K562 (cell line): Measurements from ENCODE around the gene RIMKLA. TPM values are rescaled to one million over a fixed set of nuclear protein-coding genes. Genes with fewer than 3 reads are reported as not detected.

ENCODE experiments used
- ATAC-seq: fragments of 200-7000 bp; cut with Tn5 transposase; 3 replicates; pipeline ENCODE4 v1.9.1; 2020; ENCODE audit warnings: moderate library complexity
- BruUV-seq: library from RNA; stranded (reverse); fragments of 400-500 nt; replicated peaks from 2 replicates; lab custom pipeline; 2021; lab: Mats Ljungman, UMichigan
- CTCF ChIA-PET: fragments of 300-600 bp; formaldehyde crosslinking; extraction: SDS; loops from one replicate; lab custom pipeline; 2021; ENCODE audit warnings: low intra/inter-chr PET ratio; lab: Yijun Ruan, JAX
- POLR2A ChIA-PET: fragments of 300-600, 350-650 bp; sonication (Branson Sonifier 250); formaldehyde crosslinking; extraction: SDS; loops from one replicate; lab custom pipeline; 2021; ENCODE audit warnings: antibody characterized with exemption, inconsistent platforms; lab: Yijun Ruan, JAX
- DNase-seq, 4 experiments: peaks; one replicate each; pipeline versions ENCODE4 v3.0.0 to v3.0.0-alpha.2; 2011 to 2018; ENCODE audit warnings: low spot score in 3 of 4, mixed read lengths in 3 of 4; ENCODE audit errors: extremely low read depth in 1 of 4
- FAIRE-seq: peaks from 2 replicates; lab custom pipeline; 2011; peaks lifted over from hg19 to GRCh38; lab: Jason Lieb, UNC
- H2AFZ ChIP-seq: 2 replicates; pipeline ENCODE4 v1.6.0; 2011; ENCODE audit warnings: low read depth, low read length, control low read depth, inconsistent platforms
- H3K27ac ChIP-seq: fragments of 200-600 bp; 3 replicates; pipeline ENCODE4 v1.8.0; 2011; ENCODE audit warnings: low read depth, mild to moderate bottlenecking, control low read depth, inconsistent platforms, low read length, moderate library complexity, mixed read lengths; ENCODE audit errors: extremely low read depth
- H3K27me3 ChIP-seq, 2 experiments: fragments of 300-600 bp in 1 of 2; 2 replicates in 1 of 2; 3 replicates in 1 of 2; pipeline versions ENCODE4 v1.6.0 to v1.8.0; 2011; ENCODE audit warnings: inconsistent platforms in 2 of 2, low read length in 2 of 2, mild to moderate bottlenecking in 1 of 2, mixed read lengths in 1 of 2, moderate library complexity in 1 of 2; ENCODE audit not compliant: control insufficient read depth in 2 of 2, insufficient read depth in 2 of 2
- H3K36me3 ChIP-seq: fragments of 300-600 bp; 3 replicates; pipeline ENCODE4 v1.8.0; 2011; ENCODE audit warnings: mild to moderate bottlenecking, low read length, inconsistent platforms; ENCODE audit not compliant: control insufficient read depth, insufficient read depth
- H3K4me1 ChIP-seq, 2 experiments: fragments of 200-600 bp in 1 of 2; replicated peaks in 1 of 2; 2 replicates in 1 of 2; 3 replicates in 1 of 2; pipeline versions ENCODE4 v1.5.1 to v1.8.0; 2011; ENCODE audit warnings: inconsistent platforms in 2 of 2, low read length in 2 of 2, mild to moderate bottlenecking in 1 of 2, mixed read lengths in 1 of 2, moderate library complexity in 1 of 2; ENCODE audit not compliant: control insufficient read depth in 2 of 2, insufficient read depth in 2 of 2
- H3K4me2 ChIP-seq: 2 replicates; pipeline ENCODE4 v1.6.1; 2011; ENCODE audit warnings: low read length, control low read depth, inconsistent platforms, mixed read lengths; ENCODE audit not compliant: insufficient read depth
- H3K4me3 ChIP-seq: fragments of 200-600 bp; sonication (generic), shearing (Covaris generic); 2 replicates; pipeline ENCODE4 v1.5.1; 2016; ENCODE audit warnings: control low read depth, inconsistent platforms
- H3K79me2 ChIP-seq: fragments of 200-600 bp; 3 replicates; pipeline ENCODE4 v1.8.0; 2011; ENCODE audit warnings: low read length, inconsistent platforms; ENCODE audit not compliant: control insufficient read depth, insufficient read depth
- H3K9ac ChIP-seq, 2 experiments: 2 replicates each; pipeline versions ENCODE4 v1.6.0 to v1.6.1; 2011; ENCODE audit warnings: low read depth in 2 of 2, low read length in 2 of 2, control low read depth in 1 of 2, inconsistent platforms in 1 of 2, mild to moderate bottlenecking in 1 of 2, mixed read lengths in 1 of 2; ENCODE audit not compliant: insufficient read depth in 1 of 2
- H3K9me1 ChIP-seq: one replicate; pipeline ENCODE4 v1.6.0; 2011; ENCODE audit warnings: inconsistent platforms, mild to moderate bottlenecking, low read length, moderate library complexity; ENCODE audit not compliant: control insufficient read depth, insufficient read depth
- H3K9me3 ChIP-seq: replicated peaks from 2 replicates; pipeline ENCODE4 v1.5.1; 2011; ENCODE audit warnings: low read depth, low read length, inconsistent platforms; ENCODE audit not compliant: control insufficient read depth, insufficient read depth
- H4K20me1 ChIP-seq: replicated peaks from 2 replicates; pipeline ENCODE4 v1.6.1; 2011; ENCODE audit warnings: low read length, inconsistent platforms, mixed read lengths; ENCODE audit not compliant: control insufficient read depth, insufficient read depth
- FOXJ3 ChIP-seq: sonication (generic); formaldehyde crosslinking; IDR thresholded peaks from 2 replicates; pipeline ENCODE4 v1.4.0; 2020; ENCODE audit warnings: mild to moderate bottlenecking, missing genetic modification reagents
- FUS ChIP-seq: fragments of 200-400 bp; formaldehyde crosslinking; optimal IDR thresholded peaks from 2 replicates; pipeline ENCODE3; 2017; ENCODE audit warnings: low read depth, low read length
- HNRNPL ChIP-seq: fragments of 200-400 bp; formaldehyde crosslinking; IDR thresholded peaks from 2 replicates; pipeline ENCODE4 v1.6.1; 2017; ENCODE audit warnings: low read depth, mild to moderate bottlenecking, low read length
- ILK ChIP-seq: fragments of 450-650 bp; IDR thresholded peaks from 2 replicates; pipeline ENCODE4 v1.6.1; 2016; ENCODE audit warnings: missing genetic modification characterization, low read depth, mild to moderate bottlenecking, missing compliant biosample characterization, moderate library complexity, borderline replicate concordance
- KLF13 ChIP-seq: fragments of 450-650 bp; IDR thresholded peaks from 2 replicates; pipeline ENCODE4 v1.6.1; 2016; ENCODE audit warnings: missing genetic modification characterization, low read depth, mild to moderate bottlenecking, missing compliant biosample characterization, moderate library complexity, borderline replicate concordance
- MEIS2 ChIP-seq: fragments of 450-650 bp; IDR thresholded peaks from 2 replicates; pipeline ENCODE4 v1.6.1; 2014; ENCODE audit warnings: mild to moderate bottlenecking; ENCODE audit not compliant: partially characterized antibody
- NR2C2 ChIP-seq, 2 experiments: fragments of 200-800 bp in 1 of 2; sonication (Bioruptor generic) in 1 of 2; sonication (generic) in 1 of 2; formaldehyde crosslinking in 1 of 2; IDR thresholded peaks; 2 replicates each; pipeline versions ENCODE4 v1.6.1 to v1.8.0; 2016 to 2022; ENCODE audit warnings: mild to moderate bottlenecking in 1 of 2, missing compliant biosample characterization in 1 of 2, missing genetic modification characterization in 1 of 2, missing genetic modification reagents in 1 of 2
- PHB ChIP-seq: fragments of 250-450 bp; sonication (Bioruptor Pico); IDR thresholded peaks from 2 replicates; pipeline ENCODE4 v1.5.0; 2021
- RBM15 ChIP-seq: fragments of 200-400 bp; formaldehyde crosslinking; IDR thresholded peaks from 2 replicates; pipeline ENCODE4 v1.6.1; 2018; ENCODE audit warnings: mild to moderate bottlenecking, low read length, moderate library complexity; ENCODE audit not compliant: insufficient read depth
- TCF3 ChIP-seq: sonication (generic); formaldehyde crosslinking; IDR thresholded peaks from 2 replicates; pipeline ENCODE4 v1.4.0; 2020; ENCODE audit warnings: mild to moderate bottlenecking, missing genetic modification reagents
- ZNF274 ChIP-seq: IDR thresholded peaks from 2 replicates; pipeline ENCODE4 v1.6.1; 2011; ENCODE audit warnings: low read depth, mild to moderate bottlenecking, low read length, moderate library complexity, borderline replicate concordance
- ZNF583 ChIP-seq: fragments of 250-450 bp; sonication (Bioruptor Pico); IDR thresholded peaks from 2 replicates; pipeline ENCODE4 v1.4.0; 2020
- WGBS: fragments of 100-300 bp; shearing (Covaris generic); methylation state at CpG from one replicate; pipeline ENCODE4 v1.1.6; 2016; ENCODE audit warnings: low coverage, mixed read lengths; ENCODE audit not compliant: insufficient coverage; ENCODE audit errors: missing lambda C conversion rate; 5-methylcytosine and 5-hydroxymethylcytosine counted together
- in situ Hi-C: fragments of 300-500 bp; cut with MboI; formaldehyde crosslinking; loops from 4 replicates; pipeline ENCODE4 v1.15.0; 2018; ENCODE audit warnings: inconsistent platforms, mixed read lengths
- intact Hi-C: fragments of 100-400 bp; cut with micrococcal nuclease; formaldehyde crosslinking; loops from 2 replicates; pipeline ENCODE4 v1.14.2; 2022
- polyA plus RNA-seq, 8 experiments: library from polyadenylated mRNA; depleted of rRNA in 4 of 8; stranded (reverse) in 5 of 8; unstranded in 3 of 8; fragments of >200 nt; fragmentation: Nextera tagmentation in 2 of 8; fragmentation: Illumina TruSeq in 1 of 8; extraction: Ambion mirVana in 2 of 8; extraction: Trizol in 1 of 8; gene quantifications; 2 replicates each; pipeline versions ENCODE4 v1.2.1 to v1.2.3, GENCODE V29; 2011 to 2014; ENCODE audit warnings: inconsistent platforms in 1 of 8, missing spikeins in 1 of 8
- total RNA-seq, 7 experiments: library from RNA; depleted of rRNA in 6 of 7; stranded (reverse); fragments of >200 nt in 6 of 7; fragmentation: Illumina TruSeq in 2 of 7; extraction: Trizol in 2 of 7; gene quantifications; 2 replicates each; pipeline versions ENCODE4 v1.2.1 to v1.2.3, GENCODE V29; 2011 to 2021; ENCODE audit warnings: low replicate concordance in 1 of 7
- TF ChIP-seq, protein P1 (sequence below): fragments of 250-450 bp; sonication (Bioruptor Pico); IDR thresholded peaks from 2 replicates; pipeline ENCODE4 v1.5.0; 2020; ENCODE audit warnings: mild to moderate bottlenecking

The RIMKLA gene
- total and polyA plus RNA-seq, 9 of the 15 experiments (the other 6 are each of a cell fraction or from before 2014, with no cell fraction given) = 0.02 TPM; not detected in 8

- BruUV-seq = no TSS peak
- no peak overlapping the region for H3K27ac ChIP-seq
- no peak overlapping the region for H3K4me3 ChIP-seq
- H3K79me2 ChIP-seq = no peaks in the 10 kb centered on the region
- no peak overlapping the region for H2AFZ ChIP-seq
- H3K9me1 ChIP-seq = no peaks in the 10 kb centered on the region
- FAIRE-seq (no peak), DNase-seq (no peak), ATAC-seq (no peak)
- in situ Hi-C loops (no loop called here), intact Hi-C loops (no loop called here)
- H3K9ac ChIP-seq = no peak overlapping the region
- H3K9me3 ChIP-seq = no peaks in the 10 kb centered on the region
- H3K4me1 ChIP-seq = no peaks in the 10 kb centered on the region; a peak in 1 of 5 replicates
- TF ChIP-seq TCF3 (no peak), HNRNPL (no peak), ILK (tag) (no peak), RBM15 (no peak), KLF13 (tag) (no peak), PHB (no peak), FUS (no peak), FOXJ3 (CRISPR knock-in tag) (no peak), ZNF583 (no peak), MEIS2 (no peak), ZNF274 (no peak), NR2C2 (CRISPR knock-in tag; IDR thresholded peaks at IDR 0.05) (no peak), NR2C2 (tag; IDR thresholded peaks at IDR 0.05) (no peak)
- TF ChIP-seq, protein P1, sequence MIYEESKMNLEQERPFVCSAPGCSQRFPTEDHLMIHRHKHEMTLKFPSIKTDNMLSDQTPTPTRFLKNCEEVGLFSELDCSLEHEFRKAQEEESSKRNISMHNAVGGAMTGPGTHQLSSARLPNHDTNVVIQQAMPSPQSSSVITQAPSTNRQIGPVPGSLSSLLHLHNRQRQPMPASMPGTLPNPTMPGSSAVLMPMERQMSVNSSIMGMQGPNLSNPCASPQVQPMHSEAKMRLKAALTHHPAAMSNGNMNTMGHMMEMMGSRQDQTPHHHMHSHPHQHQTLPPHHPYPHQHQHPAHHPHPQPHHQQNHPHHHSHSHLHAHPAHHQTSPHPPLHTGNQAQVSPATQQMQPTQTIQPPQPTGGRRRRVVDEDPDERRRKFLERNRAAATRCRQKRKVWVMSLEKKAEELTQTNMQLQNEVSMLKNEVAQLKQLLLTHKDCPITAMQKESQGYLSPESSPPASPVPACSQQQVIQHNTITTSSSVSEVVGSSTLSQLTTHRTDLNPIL (CRISPR knock-in tag) = no peak
- H3K4me2 ChIP-seq = no peak overlapping the region
- H3K36me3 ChIP-seq = no peaks in the 10 kb centered on the region
- 2% methylated on average over 9 of the region's 9 CpGs for WGBS
- ChIA-PET CTCF (no interaction called here), POLR2A (no interaction called here)
- H4K20me1 ChIP-seq = no peaks in the 10 kb centered on the region
- H3K27me3 ChIP-seq = peaks cover 40% of the 10 kb centered on the region in 2 experiments
Observed at GRCh38 chr1:42422737-42423136, 42.1 kb downstream of the RIMKLA start.
